Panc1 (cell line): Measurements from ENCODE around the gene TBC1D22A. TPM values are rescaled to one million over a fixed set of nuclear protein-coding genes. Genes with fewer than 3 reads are reported as not detected.

ENCODE experiments used
- ATAC-seq: fragments of 200-7000 bp; cut with Tn5 transposase; 2 replicates; pipeline ENCODE4 v1.9.1; 2020; ENCODE audit warnings: mild to moderate bottlenecking, moderate library complexity
- BruUV-seq: library from RNA; stranded (reverse); fragments of 400-500 nt; replicated peaks from 2 replicates; lab custom pipeline; 2021; lab: Mats Ljungman, UMichigan
- CTCF ChIA-PET: fragments of 300-600 bp; sonication (Branson Sonifier 250); formaldehyde crosslinking; loops from one replicate; lab custom pipeline; 2022; ENCODE audit warnings: antibody characterized with exemption; lab: Charles Lee
- POLR2A ChIA-PET: fragments of 300-600 bp; sonication (Branson Sonifier 250); formaldehyde crosslinking; loops from one replicate; lab custom pipeline; 2022; ENCODE audit warnings: antibody characterized with exemption; lab: Charles Lee
- DNase-seq: peaks from one replicate; pipeline ENCODE4 v3.0.0-alpha.2; 2010; ENCODE audit warnings: low read depth, low spot score
- H3K27ac ChIP-seq: 2 replicates; pipeline ENCODE4 v1.5.1; 2011; ENCODE audit warnings: mild to moderate bottlenecking, low read length, inconsistent platforms
- H3K27me3 ChIP-seq: fragments of 200-500 bp; sonication (Bioruptor generic); 2 replicates; pipeline ENCODE4 v1.6.0; 2014; ENCODE audit warnings: low read length, inconsistent platforms; ENCODE audit not compliant: control insufficient read depth, insufficient read depth
- H3K36me3 ChIP-seq: fragments of 200-500 bp; sonication (Bioruptor generic); 2 replicates; pipeline ENCODE4 v1.5.1; 2014; ENCODE audit warnings: inconsistent platforms, mild to moderate bottlenecking, low read length, moderate library complexity; ENCODE audit not compliant: control insufficient read depth, insufficient read depth
- H3K4me1 ChIP-seq: 2 replicates; pipeline ENCODE4 v1.5.1; 2011; ENCODE audit warnings: inconsistent platforms, mild to moderate bottlenecking, low read length, moderate library complexity; ENCODE audit not compliant: control insufficient read depth, insufficient read depth
- H3K4me3 ChIP-seq, 2 experiments: 2 replicates each; pipeline ENCODE4 v1.5.1; 2011 to 2012; ENCODE audit warnings: low read depth in 2 of 2, low read length in 2 of 2, mild to moderate bottlenecking in 2 of 2, inconsistent platforms in 1 of 2, moderate library complexity in 1 of 2
- H3K9me3 ChIP-seq: fragments of 200-500 bp; sonication (Bioruptor generic); 2 replicates; pipeline ENCODE4 v1.5.1; 2014; ENCODE audit warnings: low read depth, mild to moderate bottlenecking, inconsistent platforms, low read length, moderate library complexity; ENCODE audit not compliant: control insufficient read depth, insufficient read depth
- CTCF ChIP-seq: fragments of 450-650 bp; IDR thresholded peaks from 2 replicates; pipeline ENCODE4 v1.5.1; 2017; ENCODE audit warnings: mild to moderate bottlenecking
- POLR2AphosphoS5 ChIP-seq: IDR thresholded peaks from 2 replicates; pipeline ENCODE4 v1.6.1; 2012; ENCODE audit warnings: mild to moderate bottlenecking, low read depth, low read length, moderate library complexity
- REST ChIP-seq, 2 experiments: IDR thresholded peaks; 2 replicates each; pipeline ENCODE4 v1.6.1; 2011 to 2012; ENCODE audit warnings: low read depth in 2 of 2, control low read depth in 1 of 2, low read length in 1 of 2, mild to moderate bottlenecking in 1 of 2, moderate library complexity in 1 of 2; ENCODE audit not compliant: insufficient read depth in 1 of 2
- SIN3A ChIP-seq: IDR thresholded peaks from 2 replicates; pipeline ENCODE4 v1.6.1; 2012; ENCODE audit warnings: low read depth, mild to moderate bottlenecking, low read length, moderate library complexity, borderline replicate concordance; ENCODE audit not compliant: insufficient read depth
- TCF7L2 ChIP-seq: IDR thresholded peaks from 2 replicates; pipeline ENCODE4 v1.6.1; 2011; ENCODE audit warnings: mild to moderate bottlenecking, low read depth, low read length, inconsistent platforms
- in situ Hi-C: cut with HindIII; loops from 2 replicates; pipeline ENCODE4 v1.10.0; 2016; ENCODE audit warnings: low sequenced_read_pairs, low pct_unique_long_range_greater_than_20kb
- intact Hi-C: fragments of 100-400 bp; cut with micrococcal nuclease; formaldehyde crosslinking; loops from one replicate; pipeline ENCODE4 v1.10.0; 2022; ENCODE audit not compliant: unreplicated experiment
- total RNA-seq: library from RNA; stranded (reverse); gene quantifications from one replicate; pipeline ENCODE4 v1.2.1, GENCODE V29; 2021; ENCODE audit not compliant: unreplicated experiment

TBC1D22A gene
- total RNA-seq, 1 experiment from 2014 or later, result 28.7 TPM

GRCh38 chr22:47207846-47208554 is 445.6 kb downstream of the TBC1D22A start:
- H3K27me3 ChIP-seq, result no peaks in the 10 kb centered on the region
- in situ Hi-C loops (no loop called here), intact Hi-C loops (no loop called here)
- H3K36me3 ChIP-seq, result no peaks in the 10 kb centered on the region
- H3K27ac ChIP-seq, result no peak overlapping the region
- BruUV-seq, result no TSS peak
- H3K4me1 ChIP-seq, result no peaks in the 10 kb centered on the region
- ATAC-seq, result no peak
- H3K9me3 ChIP-seq, result no peaks in the 10 kb centered on the region
- H3K4me3 ChIP-seq, result no peak overlapping the region
- DNase-seq, result no peak
- POLR2A ChIA-PET, result interaction anchor here (0.6 kb wide), 1 partner anchor 496 kb away, joined by 3 read pairs; no protein-coding TSS in a partner anchor
- CTCF ChIA-PET, result no interaction called here
- TF ChIP-seq TCF7L2 (no peak), REST (IDR thresholded peaks at IDR 0.05; ENCODE audit: insufficient read depth in 1 of 2, low read depth in 2 of 2, low read length in 1 of 2) (no peak), SIN3A (no peak), POLR2AphosphoS5 (no peak), CTCF (no peak)

- POLR2A ChIA-PET, result interaction anchor here (0.6 kb wide), 1 partner anchor 497 kb away, joined by 3 read pairs; no protein-coding TSS in a partner anchor
- no peak for TF ChIP-seq REST (IDR thresholded peaks at IDR 0.05; ENCODE audit: insufficient read depth in 1 of 2, low read depth in 2 of 2, low read length in 1 of 2)
- no peak for TF ChIP-seq SIN3A
- no peak for TF ChIP-seq CTCF
- no peak for TF ChIP-seq POLR2AphosphoS5
- TF ChIP-seq TCF7L2, result no peak
- CTCF ChIA-PET, result no interaction called here
- Histone ChIP-seq H3K27ac (no peak overlapping the region), H3K9me3 (no peaks in the 10 kb centered on the region), H3K36me3 (no peaks in the 10 kb centered on the region), H3K27me3 (no peaks in the 10 kb centered on the region), H3K4me1 (no peaks in the 10 kb centered on the region), H3K4me3 (no peak overlapping the region)
- ATAC-seq (no peak), DNase-seq (no peak)
- intact Hi-C loops, result no loop called here
- in situ Hi-C loops, result no loop called here
- BruUV-seq, result no TSS peak
These were observed 446.2 kb downstream of the TBC1D22A start for GRCh38 chr22:47208630-47209029.
